HL-60 (cell line): ENCODE measurements around the gene LAMA3.

ENCODE experiments used
- DNase-seq, 2 experiments: peaks; one replicate each; pipeline ENCODE4 v3.0.0-alpha.2; 2010 to 2020; ENCODE audit warnings: low read depth in 1 of 2, low spot score in 1 of 2
- H3K27ac ChIP-seq: fragments of 250-450 bp; sonication (Bioruptor Pico); replicated peaks from 2 replicates; pipeline ENCODE4 v1.5.1; 2020; ENCODE audit warnings: mild to moderate bottlenecking, moderate library complexity
- H3K27me3 ChIP-seq: fragments of 250-450 bp; sonication (Bioruptor Pico); 2 replicates; pipeline ENCODE4 v1.5.1; 2021; ENCODE audit warnings: mild to moderate bottlenecking, moderate library complexity; ENCODE audit not compliant: insufficient read depth, poor library complexity, severe bottlenecking
- H3K4me3 ChIP-seq: replicated peaks from 2 replicates; pipeline ENCODE4 v1.5.1; 2011; ENCODE audit warnings: mild to moderate bottlenecking, control low read depth, low read length; ENCODE audit not compliant: insufficient read depth
- GABPA ChIP-seq: IDR thresholded peaks from 2 replicates; pipeline ENCODE4 v1.6.1; 2012; ENCODE audit warnings: low read depth
- POLR2AphosphoS5 ChIP-seq: IDR thresholded peaks from 2 replicates; pipeline ENCODE4 v1.6.1; 2012; ENCODE audit warnings: low read depth
- SPI1 ChIP-seq: IDR thresholded peaks from 2 replicates; pipeline ENCODE4 v1.6.1; 2012; ENCODE audit warnings: low read depth, mild to moderate bottlenecking, borderline replicate concordance
- TF ChIP-seq, protein P1 (sequence below): IDR thresholded peaks from one replicate; pipeline ENCODE4 v1.5.1; 2011; ENCODE audit warnings: low read length, control low read depth, inconsistent platforms; ENCODE audit not compliant: insufficient read depth
- TF ChIP-seq, protein P2 (sequence below): IDR thresholded peaks from 2 replicates; pipeline ENCODE4 v1.6.1; 2012; ENCODE audit warnings: low read depth; ENCODE audit not compliant: insufficient replicate concordance

The LAMA3 gene

DNA sequence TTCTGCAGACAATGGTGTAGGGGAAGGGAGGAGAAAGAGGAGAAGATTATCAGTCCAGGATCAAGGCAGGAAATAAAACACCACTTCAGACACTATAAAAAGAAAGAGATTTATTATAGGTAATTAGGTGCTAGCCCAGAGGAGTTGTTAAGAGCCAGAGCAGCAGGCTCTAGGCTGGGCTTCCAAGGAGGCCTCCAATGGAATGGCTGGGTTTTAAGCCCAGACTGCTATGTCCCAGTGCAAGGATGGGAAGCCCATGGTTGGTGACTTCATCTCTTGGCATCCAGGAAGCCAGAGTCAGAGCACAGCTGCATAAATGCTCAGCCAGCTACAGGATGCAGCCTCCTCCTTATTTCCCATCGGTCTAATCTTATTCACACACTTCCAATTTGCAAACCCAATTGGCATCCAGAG is 95.6 kb downstream of the LAMA3 start:
- DNase-seq: no peak
- Histone ChIP-seq H3K27me3 (no peaks in the 10 kb centered on the region), H3K27ac (no peak overlapping the region), H3K4me3 (no peak overlapping the region)
- TF ChIP-seq SPI1 (no peak), POLR2AphosphoS5 (no peak), GABPA (no peak)
- TF ChIP-seq, protein P1, sequence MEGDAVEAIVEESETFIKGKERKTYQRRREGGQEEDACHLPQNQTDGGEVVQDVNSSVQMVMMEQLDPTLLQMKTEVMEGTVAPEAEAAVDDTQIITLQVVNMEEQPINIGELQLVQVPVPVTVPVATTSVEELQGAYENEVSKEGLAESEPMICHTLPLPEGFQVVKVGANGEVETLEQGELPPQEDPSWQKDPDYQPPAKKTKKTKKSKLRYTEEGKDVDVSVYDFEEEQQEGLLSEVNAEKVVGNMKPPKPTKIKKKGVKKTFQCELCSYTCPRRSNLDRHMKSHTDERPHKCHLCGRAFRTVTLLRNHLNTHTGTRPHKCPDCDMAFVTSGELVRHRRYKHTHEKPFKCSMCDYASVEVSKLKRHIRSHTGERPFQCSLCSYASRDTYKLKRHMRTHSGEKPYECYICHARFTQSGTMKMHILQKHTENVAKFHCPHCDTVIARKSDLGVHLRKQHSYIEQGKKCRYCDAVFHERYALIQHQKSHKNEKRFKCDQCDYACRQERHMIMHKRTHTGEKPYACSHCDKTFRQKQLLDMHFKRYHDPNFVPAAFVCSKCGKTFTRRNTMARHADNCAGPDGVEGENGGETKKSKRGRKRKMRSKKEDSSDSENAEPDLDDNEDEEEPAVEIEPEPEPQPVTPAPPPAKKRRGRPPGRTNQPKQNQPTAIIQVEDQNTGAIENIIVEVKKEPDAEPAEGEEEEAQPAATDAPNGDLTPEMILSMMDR: no peak
- TF ChIP-seq, protein P2, sequence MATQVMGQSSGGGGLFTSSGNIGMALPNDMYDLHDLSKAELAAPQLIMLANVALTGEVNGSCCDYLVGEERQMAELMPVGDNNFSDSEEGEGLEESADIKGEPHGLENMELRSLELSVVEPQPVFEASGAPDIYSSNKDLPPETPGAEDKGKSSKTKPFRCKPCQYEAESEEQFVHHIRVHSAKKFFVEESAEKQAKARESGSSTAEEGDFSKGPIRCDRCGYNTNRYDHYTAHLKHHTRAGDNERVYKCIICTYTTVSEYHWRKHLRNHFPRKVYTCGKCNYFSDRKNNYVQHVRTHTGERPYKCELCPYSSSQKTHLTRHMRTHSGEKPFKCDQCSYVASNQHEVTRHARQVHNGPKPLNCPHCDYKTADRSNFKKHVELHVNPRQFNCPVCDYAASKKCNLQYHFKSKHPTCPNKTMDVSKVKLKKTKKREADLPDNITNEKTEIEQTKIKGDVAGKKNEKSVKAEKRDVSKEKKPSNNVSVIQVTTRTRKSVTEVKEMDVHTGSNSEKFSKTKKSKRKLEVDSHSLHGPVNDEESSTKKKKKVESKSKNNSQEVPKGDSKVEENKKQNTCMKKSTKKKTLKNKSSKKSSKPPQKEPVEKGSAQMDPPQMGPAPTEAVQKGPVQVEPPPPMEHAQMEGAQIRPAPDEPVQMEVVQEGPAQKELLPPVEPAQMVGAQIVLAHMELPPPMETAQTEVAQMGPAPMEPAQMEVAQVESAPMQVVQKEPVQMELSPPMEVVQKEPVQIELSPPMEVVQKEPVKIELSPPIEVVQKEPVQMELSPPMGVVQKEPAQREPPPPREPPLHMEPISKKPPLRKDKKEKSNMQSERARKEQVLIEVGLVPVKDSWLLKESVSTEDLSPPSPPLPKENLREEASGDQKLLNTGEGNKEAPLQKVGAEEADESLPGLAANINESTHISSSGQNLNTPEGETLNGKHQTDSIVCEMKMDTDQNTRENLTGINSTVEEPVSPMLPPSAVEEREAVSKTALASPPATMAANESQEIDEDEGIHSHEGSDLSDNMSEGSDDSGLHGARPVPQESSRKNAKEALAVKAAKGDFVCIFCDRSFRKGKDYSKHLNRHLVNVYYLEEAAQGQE: no peak

DNA sequence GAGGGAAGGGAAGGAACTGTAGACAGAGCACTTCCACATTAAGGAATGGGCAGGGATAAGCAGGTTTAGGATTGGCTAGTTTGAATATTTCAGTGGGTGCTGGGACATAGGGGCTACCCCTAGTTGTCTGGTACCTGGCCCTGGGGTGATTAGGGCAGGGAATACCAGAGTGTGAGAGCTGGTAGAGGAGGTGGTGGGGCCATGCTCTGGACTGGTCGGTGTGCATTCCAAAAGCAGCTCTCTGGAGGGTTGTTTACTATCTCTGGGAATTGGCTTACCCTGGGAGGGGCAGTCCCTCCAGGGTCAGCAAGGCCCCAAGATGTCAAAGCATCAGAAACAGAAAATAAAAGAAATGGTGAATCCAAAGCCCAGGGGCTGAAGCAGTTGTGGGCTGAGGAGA is 103.8 kb downstream of the LAMA3 start:
- no peak for DNase-seq
- Histone ChIP-seq H3K27me3 (no peaks in the 10 kb centered on the region), H3K27ac (no peak overlapping the region), H3K4me3 (no peak overlapping the region)
- TF ChIP-seq, protein P2: no peak

DNA sequence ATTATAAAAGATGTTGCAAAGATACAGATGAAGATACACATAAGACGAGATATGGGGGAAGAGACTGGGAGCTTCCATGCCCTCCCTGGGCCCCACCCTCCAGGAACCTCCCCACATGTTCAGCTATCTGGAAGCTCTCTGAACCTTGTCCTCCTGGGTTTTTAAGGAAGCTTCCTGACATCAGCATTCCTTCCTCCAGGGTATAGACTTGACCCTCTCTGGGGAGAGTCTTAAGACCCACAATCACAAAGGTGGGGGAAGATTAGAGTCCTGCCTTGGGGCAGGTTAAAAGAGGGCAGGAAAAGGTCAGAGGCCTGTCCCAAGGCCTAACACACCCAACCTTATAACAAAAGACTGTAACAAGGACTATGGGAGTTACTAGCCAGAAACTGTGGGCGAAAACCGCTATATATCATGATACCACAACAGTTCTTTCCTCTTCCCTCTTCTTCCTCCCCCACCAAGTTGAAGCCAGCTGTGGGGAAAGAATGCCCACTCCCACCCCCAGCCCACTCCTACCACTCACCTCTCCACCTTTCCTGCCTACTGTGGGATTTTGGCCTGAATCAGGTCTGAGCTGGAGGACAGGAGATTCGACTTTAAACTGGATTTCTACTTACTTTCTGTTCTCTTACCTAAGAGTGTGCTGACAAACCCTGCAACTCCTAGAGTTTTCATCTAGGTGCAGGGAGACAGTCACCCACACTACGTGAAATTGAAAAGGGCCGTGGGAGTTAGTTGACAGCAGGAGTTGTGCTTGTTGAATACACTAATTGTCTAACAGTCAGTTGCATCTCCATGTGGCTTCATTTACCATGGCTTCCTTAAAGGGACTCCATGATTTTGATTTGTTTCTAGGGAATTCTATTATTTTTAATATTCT is 105.0 kb downstream of the LAMA3 start:
- no peaks in the 10 kb centered on the region for H3K27me3 ChIP-seq
- no peak overlapping the region for H3K27ac ChIP-seq
- no peak overlapping the region for H3K4me3 ChIP-seq
- no peak for TF ChIP-seq SPI1
- no peak for TF ChIP-seq POLR2AphosphoS5
- TF ChIP-seq, protein P2: no peak
- TF ChIP-seq, protein P1: no peak
- no peak for TF ChIP-seq GABPA
- DNase-seq: no peak
